Right renal pelvis (tissue), 4 donors: ENCODE data around the gene TAS1R1. TPM values are rescaled to one million over a fixed set of nuclear protein-coding genes. Genes with fewer than 3 reads are reported as not detected.

ENCODE experiments used
- DNase-seq, 4 donors: peaks; one replicate each; pipeline ENCODE4 v3.0.0-alpha.2; 2013; ENCODE audit warnings: low read depth in 4 of 4, low spot score in 3 of 4, missing footprints in 1 of 4
- polyA plus RNA-seq, 4 donors: library from polyadenylated mRNA; unstranded; fragments of 120-200 nt; gene quantifications; one replicate each; pipeline ENCODE4 v1.2.1, GENCODE V29; 2013; ENCODE audit not compliant: insufficient read length in 4 of 4

Gene TAS1R1
- polyA plus RNA-seq, 4 donors = 0.07 to 0.15 (median 0.13) TPM; not detected in 1

DNA sequence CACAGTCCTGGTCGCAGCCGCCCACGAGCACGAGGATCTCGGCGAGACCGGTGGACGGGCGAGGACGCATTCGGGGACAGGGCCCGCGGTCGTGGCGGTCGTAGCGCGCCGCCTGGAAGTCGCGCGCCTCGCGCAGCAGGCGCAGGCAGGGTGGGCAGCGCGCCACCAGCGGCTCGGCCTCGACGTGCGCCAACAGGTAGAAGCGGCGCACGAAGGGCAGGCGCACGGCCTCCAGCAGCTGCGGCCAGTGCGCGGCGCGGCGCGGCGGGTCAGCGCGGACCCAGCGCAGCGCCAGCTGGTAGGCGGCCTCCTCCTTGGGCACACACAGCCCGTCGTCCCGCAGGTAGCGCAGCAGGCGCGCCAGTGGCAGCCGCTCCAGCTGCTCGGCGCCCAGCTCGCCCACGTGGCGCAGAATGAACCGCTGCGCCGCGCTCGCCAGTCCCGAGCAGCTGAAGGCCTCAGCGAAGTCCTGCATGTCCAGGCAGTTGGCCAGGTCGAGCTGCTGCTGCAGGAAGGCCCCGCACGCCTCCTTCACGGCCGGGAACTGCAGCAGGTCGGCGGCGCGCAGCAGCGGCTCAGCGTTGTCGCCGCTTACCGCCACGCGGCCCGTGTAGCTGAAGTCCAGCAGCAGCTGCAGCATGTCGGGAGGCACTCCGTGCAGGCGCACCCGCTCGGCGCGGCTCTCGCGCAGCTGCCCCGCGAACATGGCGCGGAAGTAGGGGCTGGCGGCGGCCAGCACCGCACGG, 47.0 kb downstream of the TAS1R1 start:
- no peak for DNase-seq

DNA sequence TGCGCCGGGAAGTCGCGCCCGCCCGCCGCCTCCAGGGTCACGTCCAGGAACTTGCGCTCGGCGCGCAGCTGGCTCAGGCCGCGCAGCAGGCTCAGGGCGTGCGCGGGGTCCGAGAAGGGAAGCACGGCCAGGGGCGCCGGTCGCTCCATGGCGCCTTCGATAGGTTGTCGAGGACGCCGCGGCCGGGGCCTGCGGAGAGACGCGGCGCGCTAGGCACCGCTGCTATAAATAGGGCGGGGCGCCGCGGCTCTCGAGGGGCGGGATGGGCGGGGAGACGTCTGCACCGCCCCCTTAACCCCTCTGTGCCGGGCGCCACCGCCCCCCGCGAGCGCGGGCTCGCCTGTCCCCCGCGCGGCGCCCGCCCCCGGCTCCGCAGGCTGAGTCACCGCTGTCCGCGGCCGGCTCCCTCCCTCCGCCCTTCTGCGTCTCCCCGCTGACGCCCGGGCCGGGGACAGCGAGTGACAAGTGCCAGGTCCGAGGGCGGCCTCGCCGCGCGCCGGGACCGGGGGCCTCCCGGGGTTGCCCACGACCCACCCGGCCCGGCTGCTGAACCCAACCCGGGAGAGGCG, 47.6 kb downstream of the TAS1R1 start, which contains the start of gene KLHL21:
Gene KLHL21, minus strand, starts transcription at position 201 of the 569 bp plus-strand sequence. Its CDS starts 52 bp downstream, at position 149.
- DNase-seq = no peak

DNA sequence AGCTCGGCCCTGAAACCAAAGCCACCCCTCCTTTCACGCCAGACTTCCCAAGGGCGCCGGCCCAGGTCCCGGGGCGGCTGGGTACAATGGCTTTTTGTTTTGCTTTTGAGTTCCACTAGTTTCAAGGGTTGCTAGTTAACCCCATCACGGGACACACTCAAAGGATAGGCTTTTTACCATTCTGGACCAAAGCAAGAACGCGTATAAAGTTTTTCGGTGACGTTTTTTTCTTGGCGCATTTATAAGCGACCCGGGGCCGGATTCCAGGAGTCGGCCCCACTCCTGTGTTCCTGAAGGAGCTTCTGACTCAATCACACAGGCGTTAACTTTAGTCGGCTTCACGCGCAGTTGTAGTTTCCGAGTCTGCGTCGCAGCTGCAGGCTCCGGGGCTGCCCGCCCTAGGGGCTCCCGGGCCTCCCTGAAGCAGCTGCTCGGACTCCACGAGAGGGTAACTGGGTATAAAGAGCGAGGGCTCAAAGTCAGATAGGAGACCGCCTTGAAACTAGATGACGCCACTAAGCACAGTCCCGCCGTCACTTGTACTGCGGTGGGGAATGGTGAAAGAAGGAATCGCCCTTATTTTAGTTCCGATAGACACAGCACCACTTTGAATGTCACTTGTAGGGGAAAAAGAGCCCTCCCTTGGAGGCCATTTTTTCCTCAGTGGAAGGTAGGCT, 48.3 kb downstream of the TAS1R1 start:
- DNase-seq = no peak

DNA sequence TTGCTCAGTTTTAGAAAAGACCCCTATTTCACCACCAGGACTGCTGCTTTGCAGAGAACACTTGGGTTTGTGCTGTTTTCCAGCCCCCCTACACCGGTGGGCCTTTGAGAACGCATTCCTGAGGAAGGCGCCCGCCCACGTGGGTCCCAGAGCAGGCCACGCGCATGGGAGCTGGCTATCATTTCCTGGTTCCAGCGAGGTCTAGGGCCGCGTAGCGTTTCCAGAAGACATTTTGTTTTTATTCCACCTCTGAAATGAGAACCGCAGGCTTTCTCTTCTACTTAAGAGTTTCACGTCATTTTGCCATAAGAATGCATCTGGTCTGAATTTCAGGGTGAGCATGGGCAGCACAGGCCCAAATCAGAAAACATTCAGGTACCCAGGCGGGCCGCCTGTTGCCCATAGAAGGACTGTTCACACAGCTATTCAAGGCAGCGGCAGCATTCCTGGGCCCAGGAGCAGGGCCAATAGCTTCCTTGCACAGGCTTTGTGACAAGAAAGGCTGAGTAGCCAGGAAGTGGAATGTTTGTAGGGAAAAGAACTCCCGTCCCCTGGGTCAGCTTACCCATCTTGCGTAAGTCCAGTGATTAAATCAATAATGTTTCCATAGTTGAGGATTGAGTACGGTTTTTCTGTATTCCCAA, 48.9 kb downstream of the TAS1R1 start:
- DNase-seq = no peak

DNA sequence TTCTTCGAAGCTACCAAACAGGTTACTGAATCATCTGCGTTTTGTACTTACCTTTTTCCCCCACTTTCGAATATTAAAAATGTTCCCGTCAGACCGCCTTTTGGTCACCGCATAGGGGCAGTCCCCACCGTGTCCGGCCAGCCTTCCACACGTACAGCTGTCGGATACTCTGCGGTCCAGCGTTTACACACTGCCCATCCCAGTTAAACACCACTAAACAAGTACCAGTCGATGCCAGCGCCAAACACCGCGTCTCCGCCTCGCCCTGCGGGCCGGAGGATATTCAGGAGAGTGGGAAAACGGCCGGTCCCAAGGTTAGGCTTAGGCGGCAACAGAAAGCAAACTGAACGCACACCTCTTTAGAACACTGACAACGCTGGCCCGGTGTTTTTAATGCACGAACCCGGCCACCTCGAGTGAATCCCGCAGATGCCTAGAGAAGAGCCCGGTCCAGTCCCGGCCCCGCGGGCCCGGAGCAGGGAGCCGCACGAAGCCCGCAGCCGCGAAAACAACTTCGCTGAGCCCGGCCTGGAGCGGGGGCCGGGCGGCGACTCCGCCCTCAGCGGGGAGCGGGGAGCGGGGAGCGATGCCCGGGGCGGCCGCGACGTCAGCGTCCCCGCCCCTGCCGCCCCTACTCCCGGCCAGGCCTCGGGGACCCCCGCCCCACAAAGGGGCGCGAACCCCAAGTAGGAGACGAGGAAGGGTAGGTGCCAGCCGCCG, 57.7 kb downstream of the TAS1R1 start:
- DNase-seq = no peak

DNA sequence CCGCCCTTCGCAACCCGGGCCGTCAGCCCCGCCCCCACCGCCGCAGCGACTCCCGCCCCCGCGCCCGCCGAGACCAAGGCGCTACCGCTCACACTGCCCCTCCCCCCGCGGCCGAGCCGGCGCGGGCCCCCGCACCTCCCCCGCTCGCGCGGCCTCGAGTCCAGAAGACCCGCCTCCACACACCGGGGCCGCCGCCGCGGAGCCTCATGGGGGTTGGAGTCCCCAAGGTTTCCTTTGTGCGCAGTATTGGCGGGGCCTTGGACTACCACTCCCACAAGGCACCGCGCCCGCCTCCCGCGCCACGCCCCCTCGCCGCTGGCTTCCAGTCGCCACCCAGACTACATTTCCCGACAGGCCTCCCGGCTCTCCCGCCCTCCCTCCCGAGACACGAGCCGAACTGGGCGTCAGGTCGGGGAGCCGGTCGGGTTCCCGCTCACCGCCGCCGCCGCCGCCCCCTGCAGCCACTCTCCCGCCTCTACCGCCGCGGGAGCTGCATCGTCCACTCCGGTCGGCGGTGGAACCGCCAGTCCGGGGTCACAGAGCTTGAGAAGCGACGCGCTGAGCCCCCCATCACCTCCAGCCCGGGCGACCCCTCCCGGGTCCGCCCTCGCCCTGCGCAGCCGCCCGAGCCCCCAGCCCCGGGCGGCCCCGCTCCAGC, 58.4 kb downstream of the TAS1R1 start, which contains the start of gene PHF13:
Gene PHF13, plus strand, starts transcription at position 371 of the 658 bp plus-strand sequence. CDS start 336 bp downstream, outside the sequence.
- peak; percentile 92 to 97 (median 97) for DNase-seq

DNA sequence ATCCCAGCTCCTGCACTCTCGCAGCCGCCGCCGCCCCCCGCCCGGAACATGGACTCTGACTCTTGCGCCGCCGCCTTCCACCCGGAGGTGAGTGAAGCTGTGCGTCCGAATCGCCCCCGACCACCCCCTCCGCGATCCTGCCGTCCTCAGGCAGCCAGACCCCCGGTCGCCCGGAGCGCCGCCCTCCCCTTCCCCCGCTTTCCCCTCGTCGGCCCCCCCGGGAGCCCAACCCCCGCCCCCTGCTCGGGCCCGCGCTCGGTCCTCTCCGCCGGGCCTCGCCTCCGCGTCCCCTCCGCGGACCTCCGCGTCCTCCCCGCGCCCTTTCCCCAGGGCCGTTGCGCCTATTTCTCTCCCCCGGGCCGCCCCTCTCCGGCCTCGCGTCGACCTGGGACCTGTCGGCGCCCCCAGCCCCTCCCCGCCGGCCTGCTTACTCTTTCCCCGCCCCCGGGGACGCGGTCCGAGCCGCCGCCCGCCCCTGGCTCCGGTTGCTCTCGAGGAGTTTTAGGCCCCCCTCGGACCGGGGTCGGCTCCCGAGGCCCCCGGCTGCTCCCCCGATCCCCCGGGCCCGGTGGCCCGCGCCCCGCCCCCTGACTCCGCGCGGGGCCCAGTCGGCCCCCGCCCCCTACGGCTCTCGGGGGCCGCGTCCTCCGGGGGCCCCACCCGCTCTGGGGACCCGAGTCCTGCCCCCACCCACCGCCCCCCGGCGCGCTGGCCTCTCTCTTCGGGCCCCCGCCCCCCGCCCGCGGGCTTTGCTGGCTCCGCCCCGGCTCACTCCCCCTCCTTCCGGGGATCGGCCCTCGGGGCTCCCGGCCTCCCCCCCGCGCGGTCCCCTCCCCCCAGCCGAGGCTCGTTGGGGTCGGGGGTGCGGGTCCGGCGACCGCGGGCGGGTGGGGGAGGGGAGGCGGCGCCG, 59.2 kb downstream of the TAS1R1 start:
- DNase-seq = no peak

DNA sequence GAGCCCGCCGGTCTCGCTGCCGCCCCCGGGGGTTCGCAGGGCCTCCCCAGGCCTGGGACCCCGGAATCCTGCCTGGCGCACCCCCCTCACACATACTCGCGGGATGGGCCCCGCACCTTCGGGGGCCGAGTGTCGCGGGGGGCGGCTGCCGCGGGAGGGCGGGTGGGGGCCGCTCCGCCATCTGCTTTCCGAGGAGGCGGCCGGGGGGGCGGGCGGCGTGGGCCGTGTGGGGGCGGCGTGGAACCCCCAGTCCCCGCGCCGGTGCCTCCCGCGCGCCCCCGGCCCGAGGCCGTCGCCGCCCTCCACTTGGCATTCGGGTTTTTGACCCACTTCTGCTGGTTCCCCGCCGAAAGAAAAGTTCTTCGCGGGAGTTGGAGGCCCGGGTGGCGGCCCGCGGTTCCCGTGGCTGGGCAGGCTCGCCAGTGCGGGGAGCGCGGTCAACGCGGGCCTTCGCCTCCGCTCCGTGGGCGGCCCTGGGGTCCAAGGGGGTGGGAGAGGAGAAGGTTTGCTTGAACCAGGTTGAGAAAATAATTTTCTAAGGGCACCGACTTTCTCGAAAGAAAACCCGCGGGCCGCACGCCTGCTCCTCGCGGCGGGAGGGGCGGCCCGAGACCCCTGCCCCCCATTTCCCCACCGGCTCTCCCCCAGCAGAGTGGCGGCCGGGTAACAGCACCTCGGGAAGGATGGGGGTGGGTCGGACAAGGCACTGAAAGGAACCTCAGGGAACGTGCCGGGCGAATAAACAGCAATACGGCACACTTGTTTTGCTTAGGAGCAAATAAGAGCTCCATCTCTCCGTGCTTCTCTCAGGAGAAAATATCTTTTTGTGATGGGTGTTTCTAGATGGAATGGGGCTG, 60.0 kb downstream of the TAS1R1 start:
- DNase-seq = no peak

DNA sequence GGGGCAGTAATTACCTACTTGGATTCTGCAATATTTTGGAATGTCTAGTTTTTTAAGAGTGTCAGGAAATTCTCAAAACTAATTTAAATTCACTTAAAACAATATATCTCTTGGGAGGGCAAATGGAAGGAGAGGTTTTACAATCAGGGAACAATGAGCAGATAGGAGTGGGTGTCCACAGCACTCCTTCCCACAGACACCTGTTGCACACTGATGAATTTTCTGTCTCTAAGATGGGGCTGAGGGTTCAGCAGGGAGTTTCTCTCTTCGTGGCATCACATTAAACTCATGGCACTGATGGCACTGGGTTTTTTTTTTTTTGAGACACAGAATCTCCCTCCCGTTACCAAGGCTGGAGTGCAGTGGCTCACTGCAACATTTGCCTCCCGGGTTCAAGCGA, 63.9 kb downstream of the TAS1R1 start:
- DNase-seq = no peak

DNA sequence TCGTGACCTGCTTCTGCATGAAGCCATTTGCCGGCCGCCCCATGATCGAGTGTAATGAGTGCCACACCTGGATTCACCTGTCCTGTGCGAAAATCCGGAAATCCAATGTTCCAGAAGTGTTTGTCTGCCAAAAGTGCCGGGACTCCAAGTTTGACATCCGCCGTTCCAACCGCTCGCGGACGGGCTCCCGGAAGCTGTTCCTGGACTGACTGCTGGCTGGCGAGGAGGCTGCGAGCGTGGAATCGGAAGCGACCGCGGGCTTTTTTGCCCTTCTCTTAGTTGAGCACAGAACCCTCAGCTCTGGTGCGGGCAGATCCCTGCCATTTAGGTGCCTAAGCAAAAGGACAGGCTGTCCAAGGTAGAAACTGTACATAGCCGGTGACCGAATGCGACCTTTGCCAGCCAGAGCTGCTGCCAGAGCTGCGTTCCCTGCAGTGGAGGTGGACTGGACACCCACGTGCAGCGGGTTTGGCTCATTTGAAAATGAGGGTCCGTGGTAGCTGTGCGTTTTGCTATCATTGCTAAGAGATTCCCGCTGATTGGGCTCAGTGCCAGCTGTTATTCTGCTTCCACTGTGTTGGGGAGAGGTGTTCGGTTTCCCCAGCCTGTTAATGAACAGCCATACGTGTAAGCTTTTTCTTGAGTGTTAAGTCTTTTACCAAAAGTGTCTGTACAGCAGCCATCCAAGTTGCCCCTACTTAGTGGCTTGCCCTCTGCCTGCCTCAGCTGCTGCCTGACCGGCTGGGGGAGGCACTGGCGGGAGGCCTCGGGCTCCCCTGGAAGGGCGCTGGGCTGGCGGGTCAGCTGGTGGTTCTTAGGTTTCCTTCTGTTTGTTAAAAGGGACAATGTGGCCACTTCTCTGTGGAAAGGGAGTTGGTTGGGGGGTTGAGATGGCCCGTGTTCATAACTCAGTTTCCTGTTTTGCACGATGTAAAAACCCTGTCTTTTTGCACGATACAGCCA, 66.6 kb downstream of the TAS1R1 start:
- no peak for DNase-seq

DNA sequence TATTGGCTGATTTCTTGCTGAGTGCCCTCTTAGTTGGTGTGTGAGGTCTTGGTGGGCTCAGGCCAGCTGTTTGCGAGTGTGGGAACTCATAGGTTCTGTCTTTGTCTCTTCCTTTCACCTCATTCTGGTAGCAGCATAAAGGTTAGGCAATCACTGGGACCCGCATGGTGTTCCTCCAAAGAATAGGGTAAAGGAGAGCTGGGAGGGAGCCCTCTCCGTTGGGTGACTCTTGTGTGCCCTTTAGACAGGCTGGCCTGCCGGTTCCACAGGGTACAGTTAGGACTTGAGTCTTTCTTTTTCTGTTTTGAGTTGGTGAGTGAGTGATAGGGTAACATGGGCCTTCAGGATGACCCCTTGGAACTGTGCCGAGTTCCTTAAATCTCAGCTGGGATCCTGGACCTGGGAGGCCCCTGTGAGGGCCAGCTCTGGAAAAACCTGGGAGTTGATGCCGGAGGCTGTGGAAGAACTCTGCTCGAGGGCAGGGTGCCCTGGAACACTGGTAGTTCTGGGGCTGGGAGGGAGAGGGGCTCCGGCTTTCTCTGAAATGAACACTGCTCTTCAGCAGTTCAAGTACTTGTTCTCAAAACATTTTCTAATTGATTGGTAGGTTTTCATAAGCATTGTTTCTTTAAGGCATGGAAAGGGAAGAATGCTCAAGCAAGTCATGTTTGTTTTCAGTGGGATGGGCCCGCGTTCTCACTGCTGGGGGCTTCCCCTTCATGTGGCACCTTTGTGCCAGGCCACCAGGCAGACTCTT, 67.5 kb downstream of the TAS1R1 start:
- no peak for DNase-seq

DNA sequence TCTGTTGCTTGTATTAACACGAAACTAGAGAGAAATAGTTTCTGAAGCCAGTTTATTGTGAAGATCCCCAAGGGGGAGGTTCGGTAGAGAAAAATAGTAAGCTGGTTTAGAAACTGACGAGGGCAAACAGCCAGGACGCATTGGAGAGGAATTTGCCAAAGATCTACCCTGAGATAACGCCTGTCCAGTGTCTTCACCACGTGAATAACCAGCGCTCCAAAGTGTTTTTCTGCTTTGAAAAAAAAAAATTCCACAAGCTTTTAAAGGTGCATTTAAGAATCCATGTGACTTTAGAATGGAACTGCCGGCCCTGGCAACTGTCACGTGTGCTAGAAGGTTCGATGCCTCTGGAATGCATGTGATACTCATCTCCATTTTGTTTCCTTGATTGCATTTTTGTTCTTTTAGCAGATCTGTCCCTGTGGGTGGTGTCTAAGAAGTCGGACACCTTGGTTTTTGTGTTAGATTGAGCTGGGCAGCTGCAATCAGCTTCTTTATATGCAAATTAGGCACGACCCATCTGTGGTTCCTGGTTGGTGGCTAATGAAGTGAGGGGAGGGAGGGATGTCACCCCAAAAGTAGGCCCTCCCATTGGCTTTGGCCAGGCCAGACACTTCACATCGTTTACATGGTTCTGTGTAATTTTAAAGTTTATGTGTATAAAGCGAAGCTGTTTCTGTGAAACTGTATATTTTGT, 68.3 kb downstream of the TAS1R1 start:
- no peak for DNase-seq

DNA sequence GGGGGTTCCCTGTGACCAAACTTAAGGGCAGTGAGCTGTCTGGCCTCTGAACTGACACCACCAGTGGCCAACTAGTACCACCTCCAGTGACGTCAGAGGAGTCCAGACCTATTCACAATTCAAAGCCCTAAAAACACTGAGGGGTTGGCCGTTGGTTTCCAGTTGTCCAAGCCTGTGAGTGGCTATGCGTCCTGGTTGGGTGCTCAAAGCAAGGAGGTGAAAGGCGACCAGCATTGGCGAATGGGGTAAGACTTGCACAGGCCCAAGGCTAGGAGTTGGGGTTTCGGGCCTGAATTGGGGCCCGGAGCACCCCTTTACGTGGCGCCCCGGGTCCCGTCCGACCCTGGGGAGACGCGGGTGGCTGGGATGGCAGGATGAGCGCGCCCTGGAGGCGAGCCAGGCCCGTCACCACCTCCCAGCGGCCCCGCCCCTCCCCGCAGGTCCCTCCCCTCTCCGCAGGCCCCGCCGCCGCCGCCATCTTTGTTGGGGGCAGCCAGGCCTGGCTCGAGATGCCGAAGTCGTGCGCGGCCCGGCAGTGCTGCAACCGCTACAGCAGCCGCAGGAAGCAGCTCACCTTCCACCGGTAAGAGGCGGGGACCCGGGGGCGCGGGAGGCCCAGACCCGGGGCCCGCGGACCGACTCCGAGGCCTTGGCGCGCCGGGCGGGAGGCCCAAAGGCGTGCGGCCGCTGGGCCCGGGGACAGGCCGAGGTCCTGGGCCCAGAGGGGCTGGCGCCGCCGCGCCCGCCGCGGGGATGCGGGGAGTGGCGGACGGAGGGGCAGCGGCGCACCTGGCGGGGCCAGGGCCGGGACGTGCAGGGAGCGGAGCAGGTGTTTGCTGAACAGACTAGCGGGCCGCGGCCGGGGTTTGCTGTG, 69.8 kb downstream of the TAS1R1 start, which contains the start of gene THAP3:
Gene THAP3, plus strand, starts transcription at position 159 of the 874 bp plus-strand sequence. Its CDS starts 351 bp downstream, at position 510.
- DNase-seq = peak in 1 of 4 donors; percentile 60

DNA sequence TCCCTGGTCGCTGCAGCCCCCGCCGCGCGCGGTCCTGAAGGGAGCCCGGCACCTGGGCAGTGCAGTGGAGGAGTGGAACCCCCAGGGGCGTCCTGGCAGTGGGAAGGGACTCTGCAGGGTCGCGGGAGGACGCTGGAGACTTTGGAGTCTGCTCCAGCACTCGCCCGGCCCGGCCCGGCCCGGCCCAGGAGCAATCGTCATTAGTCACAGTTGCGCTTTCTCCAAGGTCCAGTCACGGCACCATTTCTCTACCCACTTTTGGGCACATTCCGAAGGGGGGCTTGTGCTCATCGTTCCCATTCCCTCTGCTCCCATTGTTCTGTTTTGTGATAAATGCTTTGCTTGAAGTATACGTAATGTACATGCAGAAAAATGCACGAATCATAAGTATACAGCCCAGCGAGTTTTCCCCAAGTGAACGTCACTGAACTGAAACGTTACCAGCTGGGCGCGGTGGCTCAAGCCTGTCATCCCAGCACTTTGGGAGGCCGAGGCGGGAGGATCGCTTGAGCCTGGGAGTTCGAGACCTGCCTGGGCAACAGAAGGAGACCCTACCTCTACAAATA, 70.6 kb downstream of the TAS1R1 start:
- no peak for DNase-seq
